HG02840 (cell line): ENCODE measurements around the gene UBXN1.

Experiments used
- ATAC-seq: cut with Tn5 transposase; IDR thresholded peaks from one replicate; pipeline ENCODE4 v1.9.1; 2021; ENCODE audit warnings: mild to moderate bottlenecking, moderate library complexity, moderate number of reproducible peaks; ENCODE audit not compliant: unreplicated experiment, low FRiP score

The UBXN1 gene

DNA sequence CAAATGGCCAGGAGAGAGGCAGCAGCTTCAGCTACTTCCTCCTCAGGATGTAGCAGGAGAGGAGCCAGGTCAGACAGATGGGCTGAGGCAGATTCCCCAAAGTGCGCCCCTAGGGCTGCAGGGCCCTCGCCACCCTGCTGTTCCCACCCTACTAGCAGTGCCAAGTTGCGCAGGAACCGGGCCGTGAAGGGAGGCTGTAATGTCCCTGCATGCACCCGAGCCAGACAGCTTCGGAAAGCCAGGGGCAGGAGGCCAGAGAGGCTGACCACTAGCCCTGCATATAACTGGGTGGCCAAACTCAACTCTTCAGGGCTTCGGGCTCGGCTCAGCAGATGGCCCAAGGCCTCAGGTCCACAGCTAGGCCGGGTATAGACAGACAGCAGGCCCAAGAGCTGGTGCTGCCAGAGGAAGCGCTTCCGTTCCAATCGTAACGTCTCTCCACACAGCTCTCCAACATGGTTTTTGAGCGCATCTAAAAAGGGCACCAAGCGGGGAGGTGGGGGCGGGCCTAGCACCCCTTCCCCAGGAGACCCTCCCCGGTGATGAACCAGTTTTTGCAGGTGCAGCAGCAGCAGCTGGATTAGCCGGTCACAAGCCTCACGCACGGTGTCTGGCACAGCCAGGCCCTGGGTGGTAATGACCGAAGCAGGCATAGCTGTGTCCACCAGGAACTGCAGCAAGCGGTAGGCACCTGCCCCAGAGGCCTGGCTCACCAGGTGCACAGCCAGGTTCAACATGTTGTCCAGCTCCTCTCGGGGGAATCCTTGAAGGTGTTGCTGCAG is 30.5 kb downstream of the UBXN1 start:
- ATAC-seq, result no peak

DNA sequence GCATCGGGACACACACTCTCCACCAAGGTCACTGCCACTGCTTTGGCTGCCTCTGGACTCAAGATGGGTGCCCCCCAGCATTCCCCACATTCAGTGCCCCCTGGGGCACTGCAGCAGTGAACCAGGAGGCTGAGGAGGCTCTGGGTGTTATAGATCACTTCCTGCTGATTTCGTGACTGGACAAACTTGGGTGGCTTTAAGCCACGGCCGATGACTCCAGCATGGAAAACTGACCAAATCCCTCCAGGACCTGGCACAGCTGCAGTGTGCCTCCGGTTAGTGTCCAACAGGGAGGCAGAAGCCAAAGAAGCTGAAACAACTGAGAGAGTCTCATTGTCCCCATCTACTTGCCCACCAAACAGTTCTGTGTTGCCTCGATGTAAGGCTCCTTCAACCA is 31.3 kb downstream of the UBXN1 start:
- no peak for ATAC-seq

DNA sequence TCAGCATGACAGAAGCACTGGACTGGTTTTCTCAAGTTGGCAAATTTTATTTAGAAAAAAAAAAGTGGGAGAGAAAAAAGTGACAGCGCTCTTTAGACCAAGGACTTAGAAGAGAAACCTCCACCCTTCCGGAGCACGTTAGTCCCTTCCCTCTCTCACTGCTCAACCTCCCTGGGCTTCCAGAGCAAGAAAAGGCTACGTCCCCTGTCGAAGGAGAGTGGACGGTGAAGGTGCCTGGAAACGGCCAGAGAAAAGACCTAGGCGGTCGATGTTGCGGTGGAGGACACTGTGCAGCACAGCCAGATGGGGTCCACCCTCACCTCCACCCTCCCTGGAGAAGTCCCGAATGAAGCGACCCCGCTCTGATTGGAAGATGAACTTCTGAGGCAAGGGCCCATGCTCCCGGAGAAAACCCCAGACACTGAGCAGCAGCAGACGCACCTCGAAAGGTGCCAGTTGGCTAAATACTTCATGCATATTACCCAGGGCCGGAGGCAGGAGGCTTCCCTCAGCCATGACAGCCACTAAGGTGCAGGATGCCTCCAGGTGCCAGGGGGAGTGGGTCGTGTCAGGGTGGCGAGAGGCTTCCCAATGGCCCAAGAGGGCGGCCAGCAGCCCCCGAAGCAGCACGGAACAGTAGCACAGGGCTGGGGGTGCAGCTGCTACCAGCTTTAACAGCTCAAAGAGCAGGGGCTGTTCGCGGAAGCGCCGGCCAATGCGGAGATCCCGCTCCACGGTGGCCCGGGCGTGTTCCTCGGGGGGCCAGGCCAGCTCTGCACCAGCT is 31.9 kb downstream of the UBXN1 start:
- no peak for ATAC-seq

DNA sequence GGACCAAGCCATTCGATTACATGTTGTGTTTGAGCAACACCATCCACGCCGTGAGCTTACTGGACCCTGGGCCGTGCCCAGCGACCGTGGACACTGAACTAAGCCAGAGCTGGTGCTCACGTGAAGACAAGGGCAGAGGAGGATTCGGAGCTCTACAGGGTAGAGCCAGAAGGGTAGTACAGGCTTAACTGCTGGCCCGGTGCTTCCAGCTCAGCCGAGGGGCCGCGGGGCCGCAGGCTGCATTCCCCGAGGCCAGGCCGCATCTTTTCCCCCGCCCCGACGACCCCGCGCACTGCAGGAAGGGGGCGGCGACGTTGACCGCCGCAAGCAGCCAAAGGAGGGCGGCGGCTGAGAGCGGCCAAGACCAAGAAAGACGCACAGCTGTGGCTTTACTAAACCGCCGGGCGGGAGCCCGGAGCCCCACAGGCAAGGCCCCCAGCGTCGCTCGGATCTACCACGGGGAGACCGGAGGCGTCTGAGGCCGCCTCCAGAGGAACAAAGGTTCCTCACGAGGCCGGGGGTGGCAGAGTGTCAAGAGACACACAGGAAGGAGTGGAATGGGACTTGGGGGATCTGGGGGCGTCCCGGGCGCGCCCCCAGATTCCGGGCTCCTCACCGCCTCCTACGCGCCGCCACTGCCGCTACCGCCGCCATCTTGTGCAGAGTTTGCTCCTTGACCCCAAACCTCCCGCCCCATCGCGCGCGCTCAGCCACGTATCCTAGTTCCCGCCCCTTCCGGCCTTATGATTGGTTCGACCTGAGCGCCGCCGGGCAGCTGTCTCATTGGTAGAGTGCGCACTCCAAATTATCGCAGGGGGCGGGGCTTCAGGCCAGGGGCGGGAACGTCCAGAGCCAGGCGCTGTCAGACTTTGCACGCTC is 32.7 kb downstream of the UBXN1 start, which contains the start of gene GANAB:
Gene GANAB (minus strand): TSS at position 668 of the 879 bp plus-strand sequence. CDS start 14 bp downstream, at position 654.
- peak; percentile 87 for ATAC-seq

DNA sequence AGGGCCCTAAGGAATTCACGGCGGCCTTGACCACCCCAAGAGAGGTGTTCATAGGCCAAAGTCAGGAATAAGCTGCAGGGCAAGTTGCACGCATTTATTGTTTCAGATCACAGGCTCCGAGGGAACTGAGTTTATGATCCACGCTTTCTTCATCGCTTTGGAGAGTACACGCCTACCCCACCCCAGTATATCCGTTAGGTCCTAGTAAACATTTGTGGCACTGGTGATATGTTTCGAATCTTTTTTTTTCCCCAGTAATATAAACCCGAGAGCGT is 33.3 kb downstream of the UBXN1 start:
- no peak for ATAC-seq

DNA sequence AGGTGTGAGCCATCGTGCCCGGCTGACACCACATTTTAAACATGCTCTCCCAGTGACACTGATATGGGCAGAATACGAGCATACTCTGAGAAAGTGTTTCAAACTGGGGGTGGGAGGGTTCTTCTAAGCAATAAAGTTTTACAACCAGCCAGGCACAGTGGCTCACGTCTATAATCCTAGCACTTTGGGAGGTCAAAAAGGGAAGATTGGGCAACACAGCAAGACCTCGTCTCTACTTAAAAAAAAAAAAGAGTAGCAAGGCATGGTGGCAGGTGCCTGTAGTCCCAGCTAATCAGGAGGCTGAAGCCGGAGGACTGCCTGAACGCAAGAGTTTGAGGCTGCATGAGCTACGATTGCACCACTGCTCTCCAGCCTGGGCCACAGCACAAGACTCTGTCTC is 34.7 kb downstream of the UBXN1 start:
- ATAC-seq, result no peak

DNA sequence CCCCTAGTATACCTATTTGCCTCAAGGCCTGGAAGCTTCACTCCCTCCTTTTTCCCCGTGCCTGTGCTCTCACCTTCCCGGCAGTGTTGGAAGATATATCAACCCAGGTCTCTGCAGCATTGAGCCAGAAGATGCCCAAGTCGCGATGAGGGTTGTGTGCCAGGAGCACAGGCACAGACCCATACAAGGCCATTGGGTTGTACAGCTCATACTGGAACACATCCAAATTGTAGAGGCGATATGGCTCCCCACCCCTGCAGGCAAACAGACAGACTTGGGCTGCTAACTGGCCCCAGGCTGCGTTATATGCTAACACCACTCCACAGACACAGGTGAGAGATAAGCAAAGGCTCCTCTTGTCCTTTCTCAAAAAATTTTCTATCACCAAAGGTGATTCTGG is 46.4 kb downstream of the UBXN1 start:
- ATAC-seq, result no peak

DNA sequence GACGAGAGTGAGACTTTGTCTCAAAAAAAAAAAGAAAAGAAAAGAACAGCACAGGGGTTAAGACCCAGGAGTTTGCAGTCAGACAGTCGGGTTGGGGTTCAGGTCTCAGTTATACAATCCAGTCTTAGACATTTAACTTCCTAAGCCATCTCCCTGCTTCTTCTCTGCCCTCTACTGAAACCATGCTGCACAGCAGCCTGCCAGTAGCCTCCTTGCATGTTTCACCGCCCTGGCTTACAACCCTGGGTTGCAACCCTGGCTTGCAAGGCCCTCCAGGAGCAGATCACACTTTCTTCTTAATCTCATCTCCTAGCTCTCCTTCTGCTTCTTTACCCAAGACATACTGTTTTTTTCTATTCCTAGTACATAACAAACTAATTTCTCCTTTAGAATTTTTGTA is 51.2 kb downstream of the UBXN1 start:
- ATAC-seq, result no peak
